Right lobe of liver (tissue), 4 donors: ENCODE measurements around the gene IL13RA2.

Source experiments
- CTCF ChIP-seq, 4 donors: fragments of 200-600 bp in 3 of 4; fragments of 450-650 bp in 1 of 4; IDR thresholded peaks; one replicate each; pipeline versions ENCODE4 v1.5.1 to v1.8.0; 2016 to 2022; ENCODE audit warnings: antibody characterized with exemption in 4 of 4, mild to moderate bottlenecking in 2 of 4
- POLR2A ChIP-seq: fragments of 450-650 bp; IDR thresholded peaks from one replicate; pipeline ENCODE4 v1.6.1; 2017; ENCODE audit warnings: antibody characterized with exemption, mild to moderate bottlenecking
- donor health status: DM: no; HTN: no; CAD: no.
- donor health status: DM: no; HTN: no; CAD: no.
- donor health status: DM: no; HTN: yes; CAD: no.

- no peak for TF ChIP-seq POLR2A
- TF ChIP-seq CTCF (IDR thresholded peaks at IDR 0.05), result no peak
Observed at GRCh38 chrX:115023811-115024210, 6.4 kb upstream of the IL13RA2 start.
